Esophagus muscularis mucosa (tissue), 4 donors: Measurements from ENCODE around the gene BPIFB4. TPM values are rescaled to one million over a fixed set of nuclear protein-coding genes. Genes with fewer than 3 reads are reported as not detected.

Experiments used
- DNase-seq: peaks from one replicate; pipeline ENCODE4 v3.0.0-alpha.2; 2017; ENCODE audit errors: extremely low spot score
- H3K27ac ChIP-seq, 4 donors: fragments of 200-600 bp; sonication (generic); replicated peaks in 1 of 4; 1 replicate in 3 of 4; 2 replicates in 1 of 4; pipeline ENCODE4 v1.5.1; 2016 to 2019; ENCODE audit warnings: mild to moderate bottlenecking in 1 of 4
- H3K27me3 ChIP-seq, 4 donors: fragments of 200-600 bp; sonication (generic); one replicate each; pipeline versions ENCODE4 v1.5.1 to v1.6.0; 2016 to 2019
- H3K36me3 ChIP-seq, 4 donors: fragments of 200-600 bp; sonication (generic); one replicate each; pipeline ENCODE4 v1.5.1; 2016 to 2019
- H3K4me1 ChIP-seq, 4 donors: fragments of 200-600 bp; sonication (generic); one replicate each; pipeline ENCODE4 v1.5.1; 2016 to 2019
- H3K4me3 ChIP-seq, 4 donors: fragments of 200-600 bp; sonication (generic); 1 replicate in 2 of 4; 2 replicates in 2 of 4; pipeline ENCODE4 v1.5.1; 2016 to 2019; ENCODE audit warnings: mild to moderate bottlenecking in 4 of 4, moderate library complexity in 1 of 4
- H3K9me3 ChIP-seq, 4 donors: fragments of 200-600 bp; sonication (generic); 1 replicate in 3 of 4; 2 replicates in 1 of 4; pipeline ENCODE4 v1.5.1; 2016 to 2019
- EP300 ChIP-seq: sonication (generic); formaldehyde crosslinking; IDR thresholded peaks from one replicate; pipeline ENCODE4 v1.6.1; 2017; ENCODE audit warnings: antibody characterized with exemption
- POLR2A ChIP-seq: fragments of 450-650 bp; IDR thresholded peaks from one replicate; pipeline ENCODE4 v1.6.1; 2017; ENCODE audit warnings: antibody characterized with exemption, moderate library complexity, mild to moderate bottlenecking, low read depth
- POLR2AphosphoS5 ChIP-seq, 2 donors: sonication (generic); formaldehyde crosslinking; IDR thresholded peaks; one replicate each; pipeline ENCODE4 v1.6.1; 2017; ENCODE audit warnings: antibody characterized with exemption in 2 of 2
- WGBS: methylation state at CpG from one replicate; pipeline ENCODE4 v1.1.5; 2018; 5-methylcytosine and 5-hydroxymethylcytosine counted together
- intact Hi-C: fragments of 100-400 bp; cut with DNase I; formaldehyde crosslinking; loops from one replicate; pipeline ENCODE4 v1.15.1; 2023
- total RNA-seq, 4 donors: library from RNA; depleted of rRNA; stranded (reverse); fragments of >200 nt; gene quantifications; one replicate each; pipeline versions ENCODE4 v1.1.0 to v1.2.1, GENCODE V29; 2016
- TF ChIP-seq, protein P1 (sequence below), 3 experiments: fragments of 200-600 bp in 2 of 3; fragments of 450-650 bp in 1 of 3; sonication (generic) in 2 of 3; IDR thresholded peaks; one replicate each; pipeline ENCODE4 v1.5.1; 2017 to 2019; ENCODE audit warnings: antibody characterized with exemption in 3 of 3, mild to moderate bottlenecking in 2 of 3, moderate library complexity in 1 of 3

The BPIFB4 gene
- total RNA-seq, 4 donors from 2014 or later, result not detected

DNA sequence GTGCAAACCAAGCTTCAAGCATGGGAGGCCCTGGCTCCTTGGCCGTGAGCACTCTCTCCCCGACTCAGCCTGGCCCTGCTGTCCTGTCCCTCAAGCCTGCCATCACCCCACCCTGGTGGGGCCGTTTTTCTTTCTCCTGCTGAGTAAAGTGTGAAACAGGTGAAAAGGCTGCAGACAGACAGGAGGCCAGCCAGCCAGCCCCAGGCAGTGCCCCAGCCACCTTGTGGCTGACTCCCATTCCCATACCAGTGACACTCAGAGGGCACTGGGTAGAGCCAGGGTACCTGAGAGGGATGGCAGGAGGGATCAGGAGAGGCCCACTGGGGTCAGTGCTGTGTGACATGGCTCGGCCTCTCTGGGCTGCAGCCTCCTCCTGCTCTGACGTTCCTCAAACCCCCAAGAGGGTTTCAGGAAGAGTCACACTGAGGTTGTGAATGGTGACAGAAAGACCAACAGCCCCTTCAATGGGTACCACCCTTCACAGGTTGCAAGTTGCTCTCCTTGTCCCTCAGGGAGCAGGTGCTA, 52.6 kb downstream of the BPIFB4 start:
- Histone ChIP-seq H3K27ac (no peak overlapping the region), H3K4me1 (no peaks in the 10 kb centered on the region), H3K9me3 (no peaks in the 10 kb centered on the region), H3K4me3 (no peak overlapping the region), H3K36me3 (no peaks in the 10 kb centered on the region), H3K27me3 (peaks cover 0 to 63% (median 6%) of the 10 kb centered on the region in 4 donors)
- DNase-seq, result no peak
- WGBS, result 86% methylated on average over 5 of the region's 5 CpGs
- intact Hi-C loops, result no loop called here
- TF ChIP-seq POLR2A, result no peak
- no peak for TF ChIP-seq EP300

DNA sequence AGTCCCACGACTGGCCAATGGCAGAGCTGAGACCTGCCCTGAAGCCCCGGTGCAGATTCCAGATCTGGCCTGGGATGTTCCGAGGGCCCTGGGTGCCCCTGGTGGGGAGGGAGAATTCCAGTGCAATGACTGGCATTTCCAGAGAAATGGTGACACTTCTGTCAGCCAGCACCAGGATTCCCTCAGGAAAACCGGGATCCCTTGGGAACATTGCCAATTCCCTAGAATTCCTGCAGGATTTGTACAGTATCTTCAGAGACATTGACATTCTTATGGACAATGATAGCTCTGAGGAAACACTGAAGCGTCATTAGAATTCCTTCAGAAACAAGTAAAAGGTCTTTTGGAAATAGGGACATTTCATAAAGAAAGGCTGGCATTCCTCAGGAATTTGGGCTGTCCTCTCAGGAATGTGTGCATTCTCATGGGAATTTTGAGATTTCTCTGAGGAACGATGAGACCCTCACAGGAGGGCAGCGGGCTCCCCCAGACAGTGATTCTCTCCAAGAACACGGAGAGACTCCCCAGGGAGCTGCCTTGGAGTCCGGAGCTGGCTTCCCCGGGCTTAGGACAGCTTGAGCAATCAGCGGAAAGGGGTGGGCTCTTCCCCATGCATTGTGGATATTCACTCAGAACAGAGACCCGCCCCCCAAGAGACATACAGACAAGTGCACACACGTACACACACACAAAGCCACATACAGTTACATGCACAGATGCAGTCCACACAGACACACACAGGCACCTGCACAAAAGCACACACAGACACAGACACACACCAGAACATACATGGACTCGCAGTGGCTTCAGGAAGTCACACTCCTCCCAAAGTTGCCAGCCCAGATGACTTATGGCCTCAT, 53.3 kb downstream of the BPIFB4 start:
- intact Hi-C loops, result no loop called here
- TF ChIP-seq POLR2A, result no peak
- no peak for TF ChIP-seq POLR2AphosphoS5 (IDR thresholded peaks at IDR 0.05)
- TF ChIP-seq, protein P1, sequence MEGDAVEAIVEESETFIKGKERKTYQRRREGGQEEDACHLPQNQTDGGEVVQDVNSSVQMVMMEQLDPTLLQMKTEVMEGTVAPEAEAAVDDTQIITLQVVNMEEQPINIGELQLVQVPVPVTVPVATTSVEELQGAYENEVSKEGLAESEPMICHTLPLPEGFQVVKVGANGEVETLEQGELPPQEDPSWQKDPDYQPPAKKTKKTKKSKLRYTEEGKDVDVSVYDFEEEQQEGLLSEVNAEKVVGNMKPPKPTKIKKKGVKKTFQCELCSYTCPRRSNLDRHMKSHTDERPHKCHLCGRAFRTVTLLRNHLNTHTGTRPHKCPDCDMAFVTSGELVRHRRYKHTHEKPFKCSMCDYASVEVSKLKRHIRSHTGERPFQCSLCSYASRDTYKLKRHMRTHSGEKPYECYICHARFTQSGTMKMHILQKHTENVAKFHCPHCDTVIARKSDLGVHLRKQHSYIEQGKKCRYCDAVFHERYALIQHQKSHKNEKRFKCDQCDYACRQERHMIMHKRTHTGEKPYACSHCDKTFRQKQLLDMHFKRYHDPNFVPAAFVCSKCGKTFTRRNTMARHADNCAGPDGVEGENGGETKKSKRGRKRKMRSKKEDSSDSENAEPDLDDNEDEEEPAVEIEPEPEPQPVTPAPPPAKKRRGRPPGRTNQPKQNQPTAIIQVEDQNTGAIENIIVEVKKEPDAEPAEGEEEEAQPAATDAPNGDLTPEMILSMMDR (IDR thresholded peaks at IDR 0.05), result no peak
- no peak for TF ChIP-seq EP300
- no peak for DNase-seq
- no peaks in the 10 kb centered on the region for H3K36me3 ChIP-seq
- H3K4me1 ChIP-seq, result no peaks in the 10 kb centered on the region
- 29% methylated on average over 11 of the region's 14 CpGs for WGBS
- H3K9me3 ChIP-seq, result no peaks in the 10 kb centered on the region
- no peak overlapping the region for H3K4me3 ChIP-seq
- H3K27me3 ChIP-seq, result peaks cover 0 to 63% (median 6%) of the 10 kb centered on the region in 4 donors
- H3K27ac ChIP-seq, result no peak overlapping the region

DNA sequence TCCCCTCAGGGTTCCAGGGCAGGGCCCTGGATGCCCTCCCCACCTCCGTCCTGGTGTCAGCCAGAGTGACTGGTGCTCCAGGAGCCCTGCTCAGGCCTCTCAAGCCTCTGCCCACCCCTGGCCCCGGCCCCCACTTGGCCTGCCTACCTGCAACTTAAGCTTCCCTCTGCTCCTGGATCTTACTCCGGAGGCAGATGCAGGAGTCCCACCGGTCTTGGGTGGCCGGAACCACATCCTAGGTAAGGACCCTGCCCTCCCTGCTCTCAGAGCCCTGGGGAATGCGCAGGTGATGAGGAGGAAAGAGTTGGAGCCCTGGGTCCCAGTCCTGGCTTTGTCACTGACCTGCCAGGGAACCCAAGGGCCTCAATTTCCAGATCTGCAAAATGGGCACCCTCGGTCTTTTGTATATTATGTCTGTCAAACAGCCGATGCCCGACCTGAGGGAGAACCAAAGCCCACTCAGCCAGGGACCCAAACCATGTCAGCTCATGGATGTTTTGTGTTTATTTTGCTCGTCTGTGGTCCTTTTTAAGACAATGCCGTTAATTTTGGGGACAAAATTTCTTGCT, 54.0 kb downstream of the BPIFB4 start:
- 92% methylated on average over 7 of the region's 11 CpGs for WGBS
- intact Hi-C loops, result no loop called here
- Histone ChIP-seq H3K4me1 (no peaks in the 10 kb centered on the region), H3K9me3 (peaks cover 0 to 4% (median 0%) of the 10 kb centered on the region in 4 donors), H3K36me3 (no peaks in the 10 kb centered on the region), H3K27me3 (peaks cover 0 to 56% (median 6%) of the 10 kb centered on the region in 4 donors), H3K27ac (no peak overlapping the region), H3K4me3 (no peak overlapping the region)
- TF ChIP-seq, protein P1 (IDR thresholded peaks at IDR 0.05), result no peak
- TF ChIP-seq POLR2AphosphoS5 (IDR thresholded peaks at IDR 0.05), result no peak
- TF ChIP-seq POLR2A, result no peak
- TF ChIP-seq EP300, result no peak
- DNase-seq, result no peak

DNA sequence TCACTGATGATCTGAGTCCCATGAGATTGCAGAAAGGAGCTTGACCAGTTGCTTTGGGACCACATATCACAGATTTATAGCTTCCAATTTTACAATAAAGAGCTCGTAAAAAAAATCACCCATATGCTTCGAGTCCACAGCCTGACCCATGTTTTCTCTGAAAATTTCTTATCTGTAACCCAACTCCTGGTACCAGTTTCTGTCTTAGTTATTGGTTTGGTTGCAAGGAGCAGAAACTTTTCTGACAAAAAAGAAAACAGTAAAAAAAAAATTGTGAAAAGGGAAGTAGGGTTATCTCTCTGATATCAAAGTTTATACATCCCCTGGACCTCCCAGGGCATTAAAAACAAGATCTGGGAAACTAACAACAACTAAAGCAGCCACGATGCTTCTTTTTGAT, 57.8 kb downstream of the BPIFB4 start:
- H3K4me1 ChIP-seq, result no peaks in the 10 kb centered on the region
- no peak for DNase-seq
- peaks cover 0 to 9% (median 0%) of the 10 kb centered on the region in 4 donors for H3K9me3 ChIP-seq
- no peak overlapping the region for H3K4me3 ChIP-seq
- TF ChIP-seq, protein P1 (IDR thresholded peaks at IDR 0.05), result no peak
- TF ChIP-seq EP300 (no peak), POLR2AphosphoS5 (IDR thresholded peaks at IDR 0.05) (no peak), POLR2A (no peak)
- no peak overlapping the region for H3K27ac ChIP-seq
- intact Hi-C loops, result no loop called here
- H3K27me3 ChIP-seq, result peaks cover 0 to 38% (median 6%) of the 10 kb centered on the region in 4 donors
- WGBS, result 89% methylated on average over 3 of the region's 3 CpGs
- H3K36me3 ChIP-seq, result no peaks in the 10 kb centered on the region

DNA sequence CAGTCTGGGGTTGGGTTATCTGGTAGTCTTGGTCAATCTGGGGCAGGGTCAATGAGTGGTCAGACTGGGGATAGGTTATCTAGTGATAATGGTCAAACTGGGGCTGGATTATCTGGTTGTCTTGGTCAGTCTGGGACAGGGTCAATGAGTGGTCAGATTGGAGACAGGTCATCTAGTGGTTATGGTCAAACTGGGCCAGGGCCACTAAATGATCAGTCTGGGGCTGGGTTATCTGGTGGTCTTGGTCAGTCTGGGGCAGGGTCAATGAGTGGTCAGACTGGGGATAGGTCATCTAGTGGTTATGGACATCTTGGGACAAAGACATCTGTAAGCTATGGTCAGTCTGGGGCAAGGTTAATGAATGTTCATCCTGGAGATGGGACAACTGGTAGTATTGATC, 60.0 kb downstream of the BPIFB4 start:
- intact Hi-C loops, result no loop called here
- no peak for DNase-seq
- no peaks in the 10 kb centered on the region for H3K36me3 ChIP-seq
- no peak overlapping the region for H3K4me3 ChIP-seq
- peaks cover 0 to 15% (median 8%) of the 10 kb centered on the region in 4 donors for H3K9me3 ChIP-seq
- peaks cover 0 to 20% (median 0%) of the 10 kb centered on the region in 4 donors for H3K27me3 ChIP-seq
- no peaks in the 10 kb centered on the region for H3K4me1 ChIP-seq
- TF ChIP-seq POLR2A (no peak), EP300 (no peak), POLR2AphosphoS5 (IDR thresholded peaks at IDR 0.05) (no peak)
- TF ChIP-seq, protein P1 (IDR thresholded peaks at IDR 0.05), result no peak
- no peak overlapping the region for H3K27ac ChIP-seq
